Loucy (cell line): ENCODE results near the gene CEP85L.

Experiments used
- H2AFZ ChIP-seq: fragments of 200-600 bp; sonication (generic); 2 replicates; pipeline ENCODE4 v1.6.0; 2016; ENCODE audit warnings: antibody characterized with exemption, mild to moderate bottlenecking, low read length, moderate library complexity
- H3F3A ChIP-seq: fragments of 200-600 bp; 2 replicates; pipeline ENCODE4 v1.6.0; 2016; ENCODE audit warnings: antibody characterized with exemption, low read depth, mild to moderate bottlenecking
- H3K27me3 ChIP-seq: fragments of 200-600 bp; sonication (generic); 2 replicates; pipeline ENCODE4 v1.6.1; 2014; ENCODE audit warnings: low read length, mild to moderate bottlenecking; ENCODE audit not compliant: insufficient read depth, poor library complexity, severe bottlenecking
- H3K36me3 ChIP-seq: fragments of 200-600 bp; sonication (generic); 2 replicates; pipeline ENCODE4 v1.6.1; 2016; ENCODE audit warnings: low read length; ENCODE audit not compliant: insufficient read depth
- H3K4me1 ChIP-seq: fragments of 200-600 bp; sonication (generic); 2 replicates; pipeline ENCODE4 v1.5.1; 2014; ENCODE audit warnings: low read length, mild to moderate bottlenecking; ENCODE audit not compliant: insufficient read depth, poor library complexity, severe bottlenecking
- H3K4me2 ChIP-seq: fragments of 200-600 bp; sonication (generic); 2 replicates; pipeline ENCODE4 v1.6.0; 2014; ENCODE audit warnings: antibody characterized with exemption, low read length, low read depth, mild to moderate bottlenecking; ENCODE audit not compliant: poor library complexity, severe bottlenecking
- H3K4me3 ChIP-seq: fragments of 200-600 bp; sonication (generic); 2 replicates; pipeline ENCODE4 v1.5.1; 2014; ENCODE audit warnings: low read length, mild to moderate bottlenecking, mixed read lengths; ENCODE audit not compliant: poor library complexity, severe bottlenecking
- H3K79me2 ChIP-seq: fragments of 200-600 bp; sonication (generic); 2 replicates; pipeline ENCODE4 v1.6.1; 2014; ENCODE audit warnings: low read length; ENCODE audit not compliant: insufficient read depth
- H3K9ac ChIP-seq: fragments of 200-600 bp; sonication (generic); 2 replicates; pipeline ENCODE4 v1.6.0; 2014; ENCODE audit warnings: mild to moderate bottlenecking, low read depth, low read length, moderate library complexity; ENCODE audit not compliant: poor library complexity, severe bottlenecking
- H3K9me2 ChIP-seq: fragments of 200-600 bp; sonication (generic); replicated peaks from 2 replicates; pipeline ENCODE4 v1.6.1; 2016; ENCODE audit warnings: low read depth, low read length, mixed read lengths
- H3K9me3 ChIP-seq: fragments of 200-600 bp; sonication (generic); 2 replicates; pipeline ENCODE4 v1.6.1; 2014; ENCODE audit warnings: mild to moderate bottlenecking, antibody characterized with exemption, low read length, low read depth; ENCODE audit not compliant: insufficient read depth
- H4K20me1 ChIP-seq: fragments of 200-600 bp; sonication (generic); 2 replicates; pipeline ENCODE4 v1.6.0; 2014; ENCODE audit warnings: antibody characterized with exemption, low read length, mild to moderate bottlenecking; ENCODE audit not compliant: insufficient read depth, poor library complexity, severe bottlenecking
- EZH2phosphoT487 ChIP-seq: fragments of 200-600 bp; IDR thresholded peaks from 2 replicates; pipeline ENCODE4 v1.6.1; 2018; ENCODE audit warnings: antibody characterized with exemption, mild to moderate bottlenecking, moderate library complexity, borderline replicate concordance
- TF ChIP-seq, protein P1 (sequence below): fragments of 200-600 bp; sonication (generic); conservative IDR thresholded peaks from 2 replicates; pipeline ENCODE4 v1.5.1; 2014; ENCODE audit warnings: mild to moderate bottlenecking, antibody characterized with exemption, low read length

The CEP85L gene

DNA sequence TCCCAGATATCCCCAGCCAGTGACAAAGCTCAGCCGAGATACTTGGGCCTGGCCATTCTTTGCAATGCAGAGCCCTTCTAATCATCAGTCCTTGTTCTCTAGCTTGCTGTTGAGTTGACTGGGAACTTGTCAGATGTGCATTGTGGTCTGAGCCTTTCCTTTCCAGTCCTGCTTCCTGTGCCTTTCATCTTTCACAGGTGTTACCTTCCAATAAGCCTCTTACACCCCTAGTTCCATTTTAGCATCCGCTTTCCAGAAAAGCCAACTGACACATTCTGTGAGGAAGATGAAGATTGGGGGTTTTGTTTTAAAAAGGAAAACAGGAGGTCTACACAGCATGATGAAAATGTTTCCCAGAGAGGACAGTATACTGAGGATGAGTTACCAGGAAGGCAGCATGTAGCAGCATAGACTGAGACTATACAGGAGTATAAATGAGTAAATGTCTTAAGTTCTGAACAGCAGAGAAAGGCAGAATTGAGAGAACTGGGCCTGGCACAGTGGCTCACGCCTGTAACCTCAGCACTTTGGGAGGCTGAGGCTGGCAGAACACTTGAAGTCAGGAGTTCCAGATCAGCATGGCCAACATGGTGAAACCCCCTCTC lies 5.6 kb upstream of the CEP85L start:
- peaks cover 6% of the 10 kb centered on the region; the same call in 1 of the 2 replicates for H3K36me3 ChIP-seq
- H3K4me2 ChIP-seq: peak overlapping the region; percentile 63
- peaks cover 19% of the 10 kb centered on the region for H3K79me2 ChIP-seq
- H3K9me3 ChIP-seq: no peaks in the 10 kb centered on the region
- no peak overlapping the region for H2AFZ ChIP-seq
- H3K9ac ChIP-seq: peak overlapping the region; percentile 34
- H4K20me1 ChIP-seq: no peaks in the 10 kb centered on the region
- H3K27me3 ChIP-seq: no peaks in the 10 kb centered on the region
- no peaks in the 10 kb centered on the region for H3K9me2 ChIP-seq
- H3K4me3 ChIP-seq: peak overlapping the region; percentile 33
- no peak for TF ChIP-seq EZH2phosphoT487
- TF ChIP-seq, protein P1, sequence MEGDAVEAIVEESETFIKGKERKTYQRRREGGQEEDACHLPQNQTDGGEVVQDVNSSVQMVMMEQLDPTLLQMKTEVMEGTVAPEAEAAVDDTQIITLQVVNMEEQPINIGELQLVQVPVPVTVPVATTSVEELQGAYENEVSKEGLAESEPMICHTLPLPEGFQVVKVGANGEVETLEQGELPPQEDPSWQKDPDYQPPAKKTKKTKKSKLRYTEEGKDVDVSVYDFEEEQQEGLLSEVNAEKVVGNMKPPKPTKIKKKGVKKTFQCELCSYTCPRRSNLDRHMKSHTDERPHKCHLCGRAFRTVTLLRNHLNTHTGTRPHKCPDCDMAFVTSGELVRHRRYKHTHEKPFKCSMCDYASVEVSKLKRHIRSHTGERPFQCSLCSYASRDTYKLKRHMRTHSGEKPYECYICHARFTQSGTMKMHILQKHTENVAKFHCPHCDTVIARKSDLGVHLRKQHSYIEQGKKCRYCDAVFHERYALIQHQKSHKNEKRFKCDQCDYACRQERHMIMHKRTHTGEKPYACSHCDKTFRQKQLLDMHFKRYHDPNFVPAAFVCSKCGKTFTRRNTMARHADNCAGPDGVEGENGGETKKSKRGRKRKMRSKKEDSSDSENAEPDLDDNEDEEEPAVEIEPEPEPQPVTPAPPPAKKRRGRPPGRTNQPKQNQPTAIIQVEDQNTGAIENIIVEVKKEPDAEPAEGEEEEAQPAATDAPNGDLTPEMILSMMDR: no peak
- H3K4me1 ChIP-seq: peaks cover 42% of the 10 kb centered on the region
- peaks cover 11% of the 10 kb centered on the region; the same call in 1 of the 2 replicates for H3F3A ChIP-seq

DNA sequence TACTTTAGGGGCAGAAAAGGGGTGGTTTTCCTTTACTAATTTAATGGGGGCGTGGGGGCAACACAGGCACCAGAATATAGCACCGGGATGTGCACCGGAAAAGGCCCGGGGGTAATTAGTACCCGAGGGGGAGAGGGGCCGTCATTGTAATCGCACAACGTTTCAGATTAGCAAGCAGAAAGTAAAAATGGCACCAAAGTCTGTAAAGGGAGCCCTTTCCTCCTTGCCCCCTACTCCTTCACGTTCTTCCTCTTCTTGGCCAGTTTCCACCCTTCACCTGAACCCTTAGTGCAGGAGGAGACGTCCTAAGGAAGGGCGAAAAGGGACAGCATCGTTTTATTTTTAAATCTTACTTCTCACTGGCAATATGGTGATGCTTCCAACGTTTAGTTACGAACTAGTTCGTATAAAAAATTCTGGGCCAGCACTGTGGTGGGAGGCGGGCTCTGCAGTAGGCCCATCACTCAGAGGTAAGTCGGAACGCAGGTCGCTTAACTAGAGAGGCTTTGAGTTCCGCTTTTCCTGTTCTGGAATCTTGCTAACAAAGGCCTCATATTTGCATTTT lies 742 bp upstream of the CEP85L start:
- H3K36me3 ChIP-seq: no peaks in the 10 kb centered on the region
- peak overlapping the region; percentile 77 for H3K4me3 ChIP-seq
- H3K9ac ChIP-seq: peak overlapping the region; percentile 59
- no peaks in the 10 kb centered on the region for H3K27me3 ChIP-seq
- peaks cover 3% of the 10 kb centered on the region; the same call in 1 of the 2 replicates for H3F3A ChIP-seq
- peaks cover 20% of the 10 kb centered on the region for H4K20me1 ChIP-seq
- H3K9me3 ChIP-seq: no peaks in the 10 kb centered on the region
- H2AFZ ChIP-seq: peak overlapping the region; percentile 67
- H3K4me2 ChIP-seq: peak overlapping the region; percentile 74
- no peak for TF ChIP-seq EZH2phosphoT487
- TF ChIP-seq, protein P1: no peak
- H3K79me2 ChIP-seq: peaks cover 57% of the 10 kb centered on the region
- H3K9me2 ChIP-seq: no peaks in the 10 kb centered on the region
- peaks cover 43% of the 10 kb centered on the region for H3K4me1 ChIP-seq

DNA sequence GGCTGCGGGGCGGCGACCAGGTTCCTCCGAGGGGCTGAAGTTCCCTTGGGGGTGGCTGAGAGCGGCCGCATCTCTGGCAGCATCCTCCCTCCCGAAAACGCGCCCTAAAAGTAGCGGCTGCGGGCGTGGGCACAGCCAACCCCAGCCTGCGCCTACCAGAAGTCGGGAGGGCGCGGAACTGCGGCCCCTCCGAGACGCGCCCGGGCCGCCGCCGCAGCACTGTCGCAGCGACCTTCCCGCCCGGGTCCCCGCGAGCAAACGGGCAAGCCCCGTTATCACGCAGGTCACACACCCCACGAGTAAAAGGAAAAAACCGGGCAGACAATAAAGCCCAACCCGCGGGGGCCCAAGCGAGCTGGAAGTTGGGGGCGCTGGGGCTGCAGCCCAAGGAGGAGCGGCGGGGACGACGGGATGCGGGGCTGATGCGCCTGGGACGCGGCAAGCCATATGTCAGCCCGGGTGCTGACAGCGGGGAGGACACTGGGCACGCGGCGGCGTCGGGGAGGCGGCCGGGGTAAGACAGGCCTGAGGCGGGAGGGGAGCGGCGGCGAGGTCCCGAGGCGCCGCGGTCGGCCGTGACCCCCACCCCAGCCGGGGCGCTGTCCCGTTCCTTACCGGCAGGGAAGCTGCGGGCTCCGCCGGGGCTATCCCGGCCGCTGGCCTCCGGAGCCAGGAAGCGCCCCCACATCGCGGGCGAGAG lies 659 bp downstream of the CEP85L start:
- H3F3A ChIP-seq: no peaks in the 10 kb centered on the region
- H3K9ac ChIP-seq: peak overlapping the region; percentile 79
- H3K36me3 ChIP-seq: no peaks in the 10 kb centered on the region
- no peaks in the 10 kb centered on the region for H3K9me2 ChIP-seq
- no peaks in the 10 kb centered on the region for H3K27me3 ChIP-seq
- H3K4me2 ChIP-seq: peak overlapping the region; percentile 90
- H3K4me1 ChIP-seq: peaks cover 34% of the 10 kb centered on the region
- peak overlapping the region; percentile 77 for H3K4me3 ChIP-seq
- peak overlapping the region; percentile 77; the same call in 1 of the 2 replicates for H2AFZ ChIP-seq
- H3K9me3 ChIP-seq: no peaks in the 10 kb centered on the region
- TF ChIP-seq EZH2phosphoT487: no peak
- H3K79me2 ChIP-seq: peaks cover 66% of the 10 kb centered on the region
- H4K20me1 ChIP-seq: peaks cover 28% of the 10 kb centered on the region
